HUES64 (cell line): ENCODE measurements around the gene N4BP2L2.

Source experiments
- H3K27ac ChIP-seq: 2 replicates; pipeline ENCODE4 v1.7.0; 2013; ENCODE audit warnings: low read depth, low read length, inconsistent platforms
- H3K27me3 ChIP-seq: 2 replicates; pipeline ENCODE4 v1.6.1; 2013; ENCODE audit warnings: mild to moderate bottlenecking, low read length; ENCODE audit not compliant: insufficient read depth
- H3K36me3 ChIP-seq: 2 replicates; pipeline ENCODE4 v1.6.1; 2013; ENCODE audit warnings: mild to moderate bottlenecking, low read length; ENCODE audit not compliant: insufficient read depth
- H3K4me1 ChIP-seq: 2 replicates; pipeline ENCODE4 v1.6.1; 2013; ENCODE audit warnings: mild to moderate bottlenecking, low read length, moderate library complexity; ENCODE audit not compliant: insufficient read depth
- H3K4me3 ChIP-seq: 2 replicates; pipeline ENCODE4 v1.5.1; 2013; ENCODE audit warnings: mild to moderate bottlenecking, low read length, moderate library complexity
- H3K9ac ChIP-seq: 2 replicates; pipeline ENCODE4 v1.6.1; 2013; ENCODE audit warnings: mild to moderate bottlenecking, low read depth, low read length
- H3K9me3 ChIP-seq: 2 replicates; pipeline ENCODE4 v1.6.1; 2013; ENCODE audit warnings: low read depth, low read length; ENCODE audit not compliant: insufficient read depth
- WGBS: fragments of 150-250, 120-280 bp; methylation state at CpG from one replicate; pipeline ENCODE4 v1.1.7; 2013; ENCODE audit warnings: missing lambda C conversion rate; 5-methylcytosine and 5-hydroxymethylcytosine counted together

Gene N4BP2L2

DNA sequence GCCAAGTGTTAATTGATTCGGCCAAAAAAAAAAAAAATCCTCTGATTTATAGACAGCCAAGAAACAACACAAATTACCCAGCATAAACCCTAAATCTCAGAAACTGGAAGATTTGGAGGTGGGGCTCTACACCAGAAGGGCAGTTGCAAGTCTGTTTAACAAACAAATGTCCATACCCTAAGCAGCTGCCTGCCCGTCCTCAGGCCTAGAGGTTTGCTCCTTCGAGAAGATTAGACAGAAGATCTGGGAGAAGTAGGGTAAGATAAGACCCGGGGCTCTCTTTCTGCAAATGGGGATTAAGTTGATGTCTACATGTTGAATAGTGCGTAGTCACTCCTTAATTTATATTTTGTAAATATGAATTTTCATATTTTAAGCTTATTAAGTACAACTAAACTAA, 107.2 kb downstream of the N4BP2L2 start:
- Histone ChIP-seq H3K36me3 (0 out of 2 replicates have a peak, but pooled peaks cover 3% of the 10 kb centered on the region), H3K9ac (no peak overlapping the region), H3K4me3 (no peak overlapping the region), H3K4me1 (peaks cover 6% of the 10 kb centered on the region; the same call in 1 of the 2 replicates), H3K9me3 (no peaks in the 10 kb centered on the region), H3K27ac (no peak overlapping the region), H3K27me3 (peaks cover 18% of the 10 kb centered on the region)
- 94% methylated on average over 3 of the region's 5 CpGs for WGBS

DNA sequence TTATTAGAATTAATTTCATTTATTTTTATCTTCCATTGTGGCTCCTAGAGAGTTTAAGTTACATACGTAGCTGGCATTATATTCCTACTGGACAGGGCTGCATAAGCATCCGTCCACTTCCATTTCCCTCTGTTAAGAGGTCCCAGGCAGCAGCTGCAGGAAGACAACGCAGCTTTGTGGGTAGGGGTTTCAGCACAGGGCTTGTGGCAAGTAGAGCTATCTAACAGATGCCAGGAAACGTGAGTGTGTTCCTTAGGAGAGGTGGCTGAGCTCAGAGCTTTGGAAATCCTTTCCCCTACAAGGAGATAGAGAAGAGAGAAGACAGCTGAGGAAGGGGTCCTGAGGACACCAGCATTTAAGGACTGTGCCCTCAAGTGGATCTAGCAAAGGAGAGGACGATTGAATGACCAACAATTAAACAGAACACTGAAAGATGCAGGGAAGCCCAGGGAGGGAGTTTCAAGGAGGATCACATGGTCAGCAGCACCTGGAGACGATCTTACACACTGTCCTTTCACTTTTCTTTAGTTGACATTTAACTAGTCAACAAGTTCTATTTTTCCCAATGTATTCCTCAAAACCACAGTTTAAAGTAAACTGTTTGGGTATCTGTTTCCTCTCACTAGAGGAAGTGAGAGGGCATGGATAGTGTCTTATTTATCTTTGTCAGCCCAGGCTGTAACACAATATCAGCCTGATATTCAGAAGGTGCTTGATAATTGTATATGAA, 108.4 kb downstream of the N4BP2L2 start:
- Histone ChIP-seq H3K36me3 (no peaks in the 10 kb centered on the region), H3K4me1 (peaks cover 6% of the 10 kb centered on the region; the same call in 1 of the 2 replicates), H3K27me3 (peaks cover 30% of the 10 kb centered on the region), H3K27ac (no peak overlapping the region), H3K4me3 (no peak overlapping the region), H3K9me3 (no peaks in the 10 kb centered on the region), H3K9ac (no peak overlapping the region)
- 92% methylated on average over 6 of the region's 6 CpGs for whole genome bisulfite sequencing

DNA sequence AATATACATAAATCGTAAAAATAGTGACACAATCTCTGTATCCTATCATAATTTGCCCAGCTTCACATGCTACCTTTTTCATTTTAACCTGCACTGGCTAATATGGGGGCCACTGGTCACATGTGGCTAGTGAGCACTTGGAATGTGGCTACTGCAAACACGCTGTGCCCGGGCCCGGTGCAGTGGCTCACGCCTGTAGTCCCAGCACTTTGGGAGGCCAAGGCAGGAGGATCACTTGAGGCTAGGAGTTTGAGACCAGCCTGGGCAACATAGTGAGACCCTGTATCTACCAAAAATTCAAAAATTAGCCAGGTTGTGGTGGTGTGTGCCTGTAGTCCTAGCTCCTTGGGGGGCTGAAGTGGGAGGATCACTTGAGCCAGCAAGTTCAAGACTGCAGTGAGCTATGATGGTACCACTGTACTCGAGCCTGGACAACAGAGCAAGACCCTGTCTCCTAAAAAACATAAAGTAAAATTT, 109.1 kb downstream of the N4BP2L2 start:
- WGBS = 91% methylated on average over 5 of the region's 6 CpGs
- Histone ChIP-seq H3K9ac (no peak overlapping the region), H3K4me3 (no peak overlapping the region), H3K9me3 (no peaks in the 10 kb centered on the region), H3K36me3 (no peaks in the 10 kb centered on the region), H3K4me1 (peaks cover 6% of the 10 kb centered on the region; the same call in 1 of the 2 replicates), H3K27ac (no peak overlapping the region), H3K27me3 (peaks cover 32% of the 10 kb centered on the region)

DNA sequence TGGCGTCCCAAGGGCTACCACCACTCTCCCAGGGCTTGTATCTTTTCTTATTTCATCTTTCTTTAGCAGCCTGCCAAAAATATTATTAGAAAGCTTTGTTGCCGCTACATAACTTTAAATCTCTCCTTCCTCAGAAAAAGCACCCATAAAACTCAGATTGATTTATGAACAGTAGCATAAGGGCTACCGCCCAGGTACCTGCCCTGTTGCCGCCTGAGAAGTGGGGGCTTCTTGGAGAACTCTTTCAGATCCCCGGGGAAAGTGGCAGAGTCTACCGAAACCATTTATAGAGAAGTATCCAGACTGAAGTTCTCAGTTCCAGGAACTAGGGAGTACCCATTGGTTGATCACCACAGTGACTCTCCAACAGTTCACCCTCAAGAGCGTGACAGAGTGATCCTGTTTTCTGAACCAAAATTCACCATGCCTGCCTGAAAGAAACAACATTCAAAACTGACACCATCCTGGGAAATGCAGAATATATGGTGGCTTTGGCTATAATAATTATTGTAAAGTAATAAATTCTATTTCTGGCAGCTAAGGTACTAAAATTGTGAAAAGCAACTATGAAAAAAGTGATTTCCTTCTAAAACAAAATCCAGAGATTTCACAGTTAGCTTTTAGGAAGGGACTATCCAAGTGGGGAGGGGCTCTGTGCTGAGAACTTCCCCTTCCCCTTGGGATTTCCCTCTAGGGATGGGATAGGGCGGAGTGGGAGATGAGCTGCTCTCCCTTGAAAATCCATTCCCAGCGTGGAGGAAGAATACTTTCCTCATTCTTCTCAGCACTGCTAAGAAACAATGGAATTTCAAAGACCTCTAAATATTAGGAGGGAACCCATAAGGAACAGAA, 109.8 kb downstream of the N4BP2L2 start:
- peaks cover 32% of the 10 kb centered on the region for H3K27me3 ChIP-seq
- H3K4me1 ChIP-seq = peaks cover 6% of the 10 kb centered on the region; the same call in 1 of the 2 replicates
- no peaks in the 10 kb centered on the region for H3K36me3 ChIP-seq
- H3K4me3 ChIP-seq = peak overlapping the region; percentile 87
- H3K27ac ChIP-seq = no peak overlapping the region
- no peaks in the 10 kb centered on the region for H3K9me3 ChIP-seq
- 85% methylated on average over 8 of the region's 9 CpGs for WGBS
- H3K9ac ChIP-seq = no peak overlapping the region

DNA sequence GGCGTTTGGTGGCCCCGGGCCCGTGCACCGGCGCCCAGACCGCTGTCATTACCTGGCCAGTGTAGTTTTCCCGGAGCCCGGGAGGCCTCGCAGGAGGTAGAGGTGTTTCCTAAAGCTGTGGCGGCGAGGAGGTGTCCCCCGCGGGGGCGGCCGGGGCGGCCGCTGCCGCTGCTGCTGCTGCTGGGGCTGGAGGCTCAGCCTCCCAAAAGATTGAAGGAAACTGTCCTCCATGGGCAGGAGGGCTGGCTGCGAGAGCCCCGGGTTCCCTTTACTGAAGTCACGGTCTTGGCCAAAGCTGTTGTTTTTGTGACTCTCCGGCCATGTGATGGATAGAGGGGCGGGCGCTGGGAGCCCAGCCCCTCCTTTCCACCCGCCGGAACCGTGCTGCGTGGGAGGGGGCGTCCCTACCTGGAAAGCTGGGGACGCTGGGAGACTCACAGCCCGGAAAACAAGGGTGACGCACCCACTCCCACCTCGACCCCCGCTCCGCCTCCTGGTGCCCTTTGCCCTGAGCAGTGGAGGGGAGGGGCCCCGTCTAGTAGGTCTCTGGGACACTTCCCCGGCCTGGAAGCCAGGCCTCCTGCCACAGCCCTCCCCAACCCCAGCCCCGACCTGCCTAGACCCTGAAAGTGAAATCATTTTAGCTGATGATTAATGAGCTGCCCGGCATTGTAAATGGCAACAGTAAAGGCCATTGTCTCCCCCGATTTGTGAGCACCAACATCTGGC, 110.6 kb downstream of the N4BP2L2 start, which contains the start of gene N4BP2L1:
Gene N4BP2L1, minus strand, starts transcription at position 279 of the 729 bp plus-strand sequence. Its CDS starts 48 bp downstream, at position 231.
- Histone ChIP-seq H3K4me1 (peaks cover 6% of the 10 kb centered on the region; the same call in 1 of the 2 replicates), H3K27ac (no peak within 1 kb of the TSS), H3K36me3 (no peaks in the 10 kb centered on the region), H3K4me3 (peak within 1 kb of the TSS; percentile 87), H3K27me3 (peaks cover 32% of the 10 kb centered on the region), H3K9ac (peak within 1 kb of the TSS; percentile 59; the same call in 1 of the 2 replicates), H3K9me3 (no peaks in the 10 kb centered on the region)
- WGBS = 3% methylated on average over 40 of the region's 40 CpGs

DNA sequence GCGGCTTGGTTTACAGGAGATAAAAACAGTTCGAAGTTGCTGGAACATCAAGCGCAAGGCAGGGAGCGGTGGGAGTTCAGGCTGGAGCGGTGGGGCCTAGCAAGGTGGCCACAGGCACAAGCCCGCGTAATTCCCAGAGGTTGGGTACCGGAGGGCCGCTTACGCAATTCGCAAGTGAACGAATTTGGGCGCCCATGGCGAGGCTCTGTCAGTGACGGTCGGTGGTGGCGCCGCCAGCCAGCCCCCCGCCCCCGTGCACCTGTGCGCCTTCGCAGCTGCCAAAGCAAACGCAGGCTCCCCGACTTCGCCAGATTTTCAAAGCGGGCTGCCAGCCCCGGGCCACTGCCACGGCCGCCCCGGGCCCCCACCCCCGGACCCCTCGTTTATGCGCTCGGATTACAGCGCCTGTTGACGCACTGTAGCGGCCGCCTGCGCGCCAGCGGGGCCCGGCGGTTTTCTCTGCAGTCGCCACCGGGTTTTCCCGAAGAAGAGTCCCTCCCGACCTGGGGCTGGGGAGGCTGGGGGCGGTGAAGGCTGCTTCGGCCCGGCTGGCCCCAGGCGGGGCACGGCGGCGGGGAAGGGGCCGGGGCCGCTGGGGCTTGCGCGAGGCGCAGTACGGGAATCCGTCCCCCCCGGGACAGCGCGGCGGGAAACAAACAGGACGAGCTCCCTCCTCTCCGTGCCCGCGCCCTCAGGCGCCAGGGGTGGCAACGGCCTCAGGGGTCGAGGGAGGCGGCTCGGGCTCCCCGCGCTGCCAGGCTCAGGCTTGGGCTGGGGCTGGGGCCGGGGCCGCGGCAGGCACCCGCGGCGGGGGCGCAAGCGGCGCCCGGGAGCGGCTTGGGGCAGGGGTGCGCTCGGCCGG, 111.4 kb downstream of the N4BP2L2 start:
- no peaks in the 10 kb centered on the region for H3K9me3 ChIP-seq
- no peak overlapping the region; the same call in 1 of the 2 replicates for H3K27ac ChIP-seq
- 1% methylated on average over 90 of the region's 90 CpGs for WGBS
- H3K36me3 ChIP-seq = no peaks in the 10 kb centered on the region
- peak overlapping the region; percentile 59; the same call in 1 of the 2 replicates for H3K9ac ChIP-seq
- peaks cover 32% of the 10 kb centered on the region for H3K27me3 ChIP-seq
- H3K4me1 ChIP-seq = peaks cover 6% of the 10 kb centered on the region; the same call in 1 of the 2 replicates
- peak overlapping the region; percentile 87 for H3K4me3 ChIP-seq

DNA sequence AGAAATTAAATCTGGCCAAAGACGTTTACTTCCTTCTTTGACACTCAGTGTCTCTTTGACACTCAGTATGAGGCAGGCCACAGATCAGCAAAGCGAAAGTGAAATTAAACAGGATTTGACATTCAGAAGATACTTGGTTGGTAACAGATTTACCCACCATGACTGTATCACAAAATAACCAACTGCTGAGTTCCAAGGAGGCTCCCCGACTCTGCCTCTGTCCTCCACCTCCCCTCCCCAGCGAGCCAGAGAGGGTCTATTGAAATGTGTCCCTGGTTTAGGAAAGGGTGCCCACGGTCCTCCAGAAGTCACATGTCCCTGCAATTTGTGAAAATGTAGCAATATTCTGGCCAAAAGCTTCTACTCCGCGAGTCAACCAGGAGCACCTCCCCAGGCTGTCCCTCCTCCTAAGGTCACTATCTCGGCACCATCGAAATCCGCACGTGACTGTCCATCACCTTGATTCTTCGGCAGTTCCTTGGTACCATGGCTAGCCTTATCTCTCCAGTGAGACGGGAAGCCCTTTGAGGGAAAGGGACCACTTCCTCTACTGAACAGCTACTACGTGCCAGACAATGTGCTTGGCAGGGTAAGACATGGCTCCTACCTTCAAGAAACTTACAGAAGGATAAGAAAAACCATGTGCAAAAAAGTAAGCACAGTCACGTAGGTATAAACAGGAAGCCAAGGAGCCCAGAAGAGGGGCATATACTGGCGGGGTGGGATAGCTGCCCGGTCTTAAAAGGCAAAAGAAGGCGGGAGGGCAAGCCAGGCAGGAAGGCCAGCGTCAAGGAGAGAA, 112.2 kb downstream of the N4BP2L2 start:
- H3K9me3 ChIP-seq = no peaks in the 10 kb centered on the region
- peak overlapping the region; percentile 37; the same call in 1 of the 2 replicates for H3K9ac ChIP-seq
- H3K36me3 ChIP-seq = no peaks in the 10 kb centered on the region
- peaks cover 6% of the 10 kb centered on the region; the same call in 1 of the 2 replicates for H3K4me1 ChIP-seq
- peak overlapping the region; percentile 87 for H3K4me3 ChIP-seq
- peaks cover 32% of the 10 kb centered on the region for H3K27me3 ChIP-seq
- 73% methylated on average over 19 of the region's 19 CpGs for WGBS
- H3K27ac ChIP-seq = no peak overlapping the region; the same call in 1 of the 2 replicates

DNA sequence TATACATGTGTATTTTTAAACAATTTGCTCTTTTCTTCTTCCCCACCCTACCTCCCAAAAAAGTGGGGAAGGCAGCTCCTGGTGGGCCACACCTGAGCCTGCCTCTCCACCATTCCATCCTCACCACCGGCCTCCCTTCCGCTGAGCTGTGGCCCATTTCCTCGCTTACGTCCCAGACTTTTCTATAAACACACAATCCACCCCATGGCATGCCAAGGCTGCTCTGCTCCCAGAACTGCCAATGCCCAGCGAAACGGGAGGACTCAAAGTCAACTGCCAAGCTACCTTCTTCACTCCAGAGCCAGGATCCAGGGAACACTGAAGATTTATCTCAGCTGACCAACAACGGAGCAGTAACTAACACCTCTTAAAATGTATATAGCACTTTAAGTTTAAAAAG, 113.4 kb downstream of the N4BP2L2 start:
- H3K27me3 ChIP-seq = peaks cover 32% of the 10 kb centered on the region
- H3K4me3 ChIP-seq = no peak overlapping the region
- no peak overlapping the region for H3K27ac ChIP-seq
- no peaks in the 10 kb centered on the region for H3K36me3 ChIP-seq
- H3K9ac ChIP-seq = no peak overlapping the region
- 94% methylated on average over 7 of the region's 7 CpGs for WGBS
- H3K9me3 ChIP-seq = no peaks in the 10 kb centered on the region
- peaks cover 6% of the 10 kb centered on the region; the same call in 1 of the 2 replicates for H3K4me1 ChIP-seq

DNA sequence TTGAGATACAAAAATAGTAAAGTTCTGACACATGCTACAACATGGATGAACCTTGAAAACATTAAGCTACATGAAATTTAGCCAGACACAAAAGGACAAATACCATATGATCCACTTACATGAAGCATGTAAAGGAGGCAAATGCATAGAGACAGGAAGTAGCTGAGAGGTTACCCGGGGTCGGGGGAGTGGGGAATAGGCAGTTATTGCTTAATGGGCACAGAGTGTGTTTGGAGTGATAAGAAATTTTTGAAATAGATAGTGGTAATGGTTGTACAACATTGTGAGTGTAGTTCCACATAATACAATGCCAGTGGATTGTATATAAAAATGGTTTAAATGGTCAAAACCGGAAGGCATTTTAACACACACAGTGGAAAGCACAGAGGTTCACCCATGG, 115.0 kb downstream of the N4BP2L2 start:
- H3K27me3 ChIP-seq = peaks cover 27% of the 10 kb centered on the region
- WGBS = 91% methylated on average over 3 of the region's 3 CpGs
- H3K9ac ChIP-seq = no peak overlapping the region
- no peak overlapping the region for H3K4me3 ChIP-seq
- no peaks in the 10 kb centered on the region for H3K36me3 ChIP-seq
- H3K4me1 ChIP-seq = peaks cover 6% of the 10 kb centered on the region; the same call in 1 of the 2 replicates
- H3K9me3 ChIP-seq = no peaks in the 10 kb centered on the region; the same call in 1 of the 2 replicates
- no peak overlapping the region for H3K27ac ChIP-seq
